GM23338 (cell line): ENCODE measurements around the gene STIL.

Experiments
- JUNB ChIP-seq: IDR thresholded peaks from one replicate; pipeline ENCODE4 v1.6.1; 2016; ENCODE audit warnings: antibody characterized with exemption; ENCODE audit not compliant: unreplicated experiment
- NANOG ChIP-seq: IDR thresholded peaks from 2 replicates; pipeline ENCODE4 v1.6.1; 2016; ENCODE audit warnings: antibody characterized with exemption, borderline replicate concordance
- POLR2AphosphoS5 ChIP-seq: IDR thresholded peaks from 2 replicates; pipeline ENCODE4 v1.6.1; 2016; ENCODE audit warnings: antibody characterized with exemption, low read depth
- REST ChIP-seq: IDR thresholded peaks from one replicate; pipeline ENCODE4 v1.6.1; 2018; ENCODE audit warnings: antibody characterized with exemption; ENCODE audit not compliant: unreplicated experiment
- TF ChIP-seq, protein P1 (sequence below), 2 experiments: fragments of 200-600 bp in 1 of 2; sonication (generic) in 1 of 2; conservative IDR thresholded peaks; 2 replicates each; pipeline versions ENCODE4 v1.5.1 to v1.6.1; 2016 to 2017; ENCODE audit warnings: antibody characterized with exemption in 2 of 2, low read depth in 2 of 2, mild to moderate bottlenecking in 2 of 2, moderate library complexity in 1 of 2

GRCh38 chr1:47302472-47302871 lies 11.5 kb downstream of the STIL start:
- TF ChIP-seq REST (no peak), NANOG (no peak), JUNB (no peak), POLR2AphosphoS5 (no peak)
- TF ChIP-seq, protein P1, sequence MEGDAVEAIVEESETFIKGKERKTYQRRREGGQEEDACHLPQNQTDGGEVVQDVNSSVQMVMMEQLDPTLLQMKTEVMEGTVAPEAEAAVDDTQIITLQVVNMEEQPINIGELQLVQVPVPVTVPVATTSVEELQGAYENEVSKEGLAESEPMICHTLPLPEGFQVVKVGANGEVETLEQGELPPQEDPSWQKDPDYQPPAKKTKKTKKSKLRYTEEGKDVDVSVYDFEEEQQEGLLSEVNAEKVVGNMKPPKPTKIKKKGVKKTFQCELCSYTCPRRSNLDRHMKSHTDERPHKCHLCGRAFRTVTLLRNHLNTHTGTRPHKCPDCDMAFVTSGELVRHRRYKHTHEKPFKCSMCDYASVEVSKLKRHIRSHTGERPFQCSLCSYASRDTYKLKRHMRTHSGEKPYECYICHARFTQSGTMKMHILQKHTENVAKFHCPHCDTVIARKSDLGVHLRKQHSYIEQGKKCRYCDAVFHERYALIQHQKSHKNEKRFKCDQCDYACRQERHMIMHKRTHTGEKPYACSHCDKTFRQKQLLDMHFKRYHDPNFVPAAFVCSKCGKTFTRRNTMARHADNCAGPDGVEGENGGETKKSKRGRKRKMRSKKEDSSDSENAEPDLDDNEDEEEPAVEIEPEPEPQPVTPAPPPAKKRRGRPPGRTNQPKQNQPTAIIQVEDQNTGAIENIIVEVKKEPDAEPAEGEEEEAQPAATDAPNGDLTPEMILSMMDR (conservative IDR thresholded peaks at IDR 0.05; ENCODE audit: low read depth in 2 of 2) = no peak
